HL-60/S4 treated with phorbol 12-myristate 13-acetate at 8.2 ng/mL for 4 days and 3 days (cell line): ENCODE measurements around the gene EMX1.

ENCODE experiments used
- in situ Hi-C: fragments of 300-500 bp; cut with MboI; formaldehyde crosslinking; loops from 2 replicates; pipeline ENCODE4 v1.15.0; 2022; ENCODE audit warnings: low sequenced_read_pairs

Gene EMX1

DNA sequence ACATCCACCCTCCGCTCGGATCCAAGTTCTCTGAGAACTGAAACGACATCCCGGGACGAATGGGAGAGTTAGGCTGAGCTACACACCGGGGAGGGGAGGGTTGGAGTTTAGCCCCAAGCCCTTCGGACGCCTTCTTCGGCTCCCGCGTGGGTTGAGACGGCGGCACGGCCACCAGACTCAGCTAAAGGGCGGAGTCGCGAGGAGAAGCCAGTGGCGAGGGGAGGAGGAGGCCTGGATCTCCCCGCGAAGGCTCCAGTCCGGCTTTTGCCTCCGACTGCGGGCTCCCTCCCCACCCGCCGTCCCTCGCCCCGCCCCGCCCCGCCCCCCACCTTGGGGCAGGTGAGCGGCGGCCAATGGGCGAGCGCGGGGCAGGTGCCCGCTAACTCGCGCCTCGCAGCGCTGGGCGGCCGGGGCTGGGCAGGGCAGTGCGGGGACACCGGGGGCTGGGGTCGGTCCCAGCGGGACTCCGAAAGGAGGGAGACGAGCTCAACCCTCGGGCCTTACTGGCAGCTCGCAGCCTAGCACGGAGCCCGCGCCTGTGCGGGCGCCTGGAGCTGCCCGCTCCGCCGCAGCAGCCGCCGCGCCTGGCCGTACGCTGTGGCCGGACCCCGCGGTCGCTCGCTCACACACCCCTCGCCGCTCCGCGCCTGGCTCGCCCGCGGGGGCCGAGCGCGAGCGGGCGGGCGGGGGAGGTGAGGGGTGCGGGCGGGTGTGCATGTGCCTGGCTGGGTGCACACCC lies at the start of gene EMX1:
Gene EMX1, plus strand, starts transcription at position 382 of the 739 bp plus-strand sequence. Its CDS starts 334 bp downstream, at position 716.
- in situ Hi-C loops: no loop called here

DNA sequence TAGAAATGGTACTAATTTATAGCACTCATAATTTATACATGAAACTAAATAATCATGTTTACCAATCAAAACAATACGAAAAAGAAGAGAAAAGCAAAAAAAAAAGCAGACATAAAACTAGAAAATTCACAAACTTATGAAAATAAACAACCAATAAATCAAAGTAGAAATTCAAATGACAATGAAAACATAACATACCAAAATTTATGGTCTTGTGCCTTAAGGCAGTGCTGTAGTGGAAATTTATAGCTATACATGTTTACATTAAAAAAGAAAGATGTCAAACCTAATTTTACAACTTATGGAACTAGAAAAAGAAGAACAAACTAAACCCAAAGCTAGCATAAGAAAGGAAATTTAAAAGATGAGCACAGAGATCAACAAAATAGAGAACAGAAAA lies 46.3 kb upstream of the EMX1 start:
- in situ Hi-C loops: no loop called here

DNA sequence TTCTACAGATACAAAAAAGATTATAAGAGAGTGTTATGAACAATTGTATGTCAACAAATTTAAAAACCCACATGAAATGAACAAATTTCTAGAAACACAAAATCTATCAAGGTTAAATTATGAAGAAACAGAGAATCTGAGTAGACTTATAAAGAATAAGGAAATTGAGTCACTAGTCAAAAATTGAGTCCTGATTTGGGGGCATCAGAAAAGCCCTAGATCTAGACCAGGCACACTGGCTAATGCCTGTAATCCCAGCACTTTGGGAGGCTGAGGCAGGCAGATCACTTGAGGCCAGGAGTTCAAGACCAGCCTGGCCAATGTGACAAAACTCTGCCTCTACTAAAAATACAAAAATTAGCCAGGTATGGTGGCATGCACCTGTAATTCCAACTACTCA lies 45.4 kb upstream of the EMX1 start:
- in situ Hi-C loops: no loop called here

DNA sequence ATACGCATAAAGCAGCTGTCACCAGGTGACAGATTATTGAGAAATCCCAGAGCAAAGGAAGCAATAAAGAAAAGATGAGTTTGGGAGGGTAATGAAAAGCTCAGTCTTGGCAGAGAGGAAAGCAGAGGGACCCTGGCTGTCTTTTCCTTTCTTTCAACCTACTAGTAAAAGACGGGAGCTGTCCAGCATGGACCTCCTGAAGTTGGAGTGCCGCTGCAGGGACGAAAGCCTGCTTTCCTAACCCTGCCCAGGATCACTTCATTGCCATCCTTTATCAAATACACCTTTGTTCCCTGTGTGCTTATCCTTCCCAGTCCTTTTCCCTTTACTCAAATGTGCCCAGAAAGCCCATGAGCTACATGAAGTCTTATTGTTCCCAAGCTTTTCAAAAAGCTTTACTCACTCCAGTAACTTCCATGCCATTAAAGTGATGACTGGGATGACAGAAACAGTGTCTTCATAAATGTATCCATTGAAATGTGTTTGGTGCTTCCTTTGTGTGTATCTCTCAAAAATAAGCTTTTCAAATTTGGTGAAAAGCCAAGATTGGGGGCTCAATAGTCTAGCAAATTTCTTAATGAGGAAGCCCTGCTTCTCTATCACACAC lies 33.9 kb upstream of the EMX1 start:
- in situ Hi-C loops: loop anchor here (25.0 kb wide), 1 partner anchor 279 kb away; no protein-coding TSS in a partner anchor

DNA sequence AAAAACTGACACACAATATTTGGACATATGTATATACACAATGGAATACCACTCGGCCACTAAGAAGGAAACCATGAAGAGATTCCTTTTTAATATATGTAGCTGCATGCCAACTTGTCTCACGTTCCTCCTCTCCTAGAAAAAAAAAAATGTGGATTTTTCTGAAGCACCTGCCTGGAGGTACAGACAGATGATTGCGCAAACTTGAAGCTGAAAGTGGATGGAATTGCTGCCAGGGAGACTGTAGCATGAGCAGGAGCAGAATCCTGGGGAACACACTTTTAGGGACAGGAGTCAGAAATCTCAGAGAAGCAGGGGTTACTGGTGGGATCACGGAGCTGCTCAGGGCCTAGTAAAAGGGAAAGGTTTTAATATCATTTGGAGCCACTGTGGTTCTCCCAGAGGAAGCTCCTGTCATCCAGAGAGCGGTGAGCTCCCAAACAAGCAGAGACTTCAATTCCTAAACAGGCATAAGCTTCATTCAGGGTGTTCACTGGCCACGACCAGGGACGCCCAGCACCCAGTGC lies 30.8 kb upstream of the EMX1 start:
- in situ Hi-C loops: loop anchor here (25.0 kb wide), 1 partner anchor 276 kb away; no protein-coding TSS in a partner anchor

DNA sequence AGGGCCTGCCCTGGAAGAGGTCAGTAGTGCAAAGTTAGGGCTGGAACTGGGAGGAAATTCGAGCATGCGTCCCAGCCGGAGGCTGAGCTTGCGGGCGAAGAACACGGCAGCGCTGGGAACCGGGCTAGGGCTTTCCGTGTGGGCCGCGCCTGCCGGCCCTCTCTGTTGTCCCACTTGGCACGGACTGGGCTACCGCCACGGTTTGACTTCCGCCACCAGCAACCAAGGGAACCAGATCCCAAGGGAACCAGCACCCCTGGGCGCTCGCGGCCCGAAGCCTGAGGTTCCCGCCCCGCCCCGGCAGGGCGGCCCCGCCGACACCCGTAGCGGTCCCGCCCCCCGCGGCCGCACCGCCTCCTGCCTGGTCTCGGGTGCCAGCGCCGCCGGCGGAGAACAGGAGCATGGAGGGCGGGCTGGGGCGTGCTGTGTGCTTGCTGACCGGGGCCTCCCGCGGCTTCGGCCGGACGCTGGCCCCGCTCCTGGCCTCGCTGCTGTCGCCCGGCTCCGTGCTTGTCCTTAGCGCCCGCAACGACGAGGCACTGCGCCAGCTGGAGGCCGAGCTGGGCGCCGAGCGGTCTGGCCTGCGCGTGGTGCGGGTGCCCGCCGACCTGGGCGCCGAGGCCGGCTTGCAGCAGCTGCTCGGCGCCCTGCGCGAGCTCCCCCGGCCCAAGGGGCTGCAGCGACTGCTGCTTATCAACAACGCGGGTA lies 30.1 kb upstream of the EMX1 start, which contains the start of gene SPR:
Gene SPR, plus strand, starts transcription at position 377 of the 708 bp plus-strand sequence. Its CDS starts 25 bp downstream, at position 402.
- in situ Hi-C loops: loop anchor here (25.0 kb wide), 1 partner anchor 275 kb away; no protein-coding TSS in a partner anchor

DNA sequence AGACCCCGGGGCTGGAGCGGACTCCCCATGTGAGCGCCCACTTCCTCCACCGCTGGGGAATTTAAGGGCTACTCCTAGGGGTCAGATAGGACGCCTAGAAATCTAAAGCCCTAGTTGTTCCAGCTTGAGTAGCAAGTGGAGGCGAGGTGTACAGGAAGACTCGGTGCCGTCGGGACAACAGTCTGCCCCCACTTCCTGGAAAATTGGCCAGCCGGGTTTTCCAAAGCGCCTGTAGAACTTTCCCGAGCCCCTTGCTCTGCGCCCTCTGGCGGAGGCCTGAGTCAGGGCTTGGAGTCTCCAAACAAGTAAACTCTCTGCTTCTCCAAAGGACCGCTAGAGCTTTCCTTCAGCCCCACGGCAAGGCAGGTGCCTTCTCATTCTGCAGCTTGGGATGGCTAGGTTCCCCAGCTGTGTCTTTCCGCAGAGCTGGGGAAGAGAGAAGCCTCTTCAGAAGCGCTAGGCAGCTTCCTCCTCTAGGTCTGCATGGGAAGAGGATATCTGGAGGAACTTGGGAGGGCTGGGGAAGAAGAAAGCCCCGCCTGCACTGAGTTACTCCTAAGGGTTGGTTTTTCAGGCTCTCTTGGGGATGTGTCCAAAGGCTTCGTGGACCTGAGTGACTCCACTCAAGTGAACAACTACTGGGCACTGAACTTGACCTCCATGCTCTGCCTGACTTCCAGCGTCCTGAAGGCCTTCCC lies 29.4 kb upstream of the EMX1 start:
- in situ Hi-C loops: loop anchor here (25.0 kb wide), 1 partner anchor 274 kb away; no protein-coding TSS in a partner anchor

DNA sequence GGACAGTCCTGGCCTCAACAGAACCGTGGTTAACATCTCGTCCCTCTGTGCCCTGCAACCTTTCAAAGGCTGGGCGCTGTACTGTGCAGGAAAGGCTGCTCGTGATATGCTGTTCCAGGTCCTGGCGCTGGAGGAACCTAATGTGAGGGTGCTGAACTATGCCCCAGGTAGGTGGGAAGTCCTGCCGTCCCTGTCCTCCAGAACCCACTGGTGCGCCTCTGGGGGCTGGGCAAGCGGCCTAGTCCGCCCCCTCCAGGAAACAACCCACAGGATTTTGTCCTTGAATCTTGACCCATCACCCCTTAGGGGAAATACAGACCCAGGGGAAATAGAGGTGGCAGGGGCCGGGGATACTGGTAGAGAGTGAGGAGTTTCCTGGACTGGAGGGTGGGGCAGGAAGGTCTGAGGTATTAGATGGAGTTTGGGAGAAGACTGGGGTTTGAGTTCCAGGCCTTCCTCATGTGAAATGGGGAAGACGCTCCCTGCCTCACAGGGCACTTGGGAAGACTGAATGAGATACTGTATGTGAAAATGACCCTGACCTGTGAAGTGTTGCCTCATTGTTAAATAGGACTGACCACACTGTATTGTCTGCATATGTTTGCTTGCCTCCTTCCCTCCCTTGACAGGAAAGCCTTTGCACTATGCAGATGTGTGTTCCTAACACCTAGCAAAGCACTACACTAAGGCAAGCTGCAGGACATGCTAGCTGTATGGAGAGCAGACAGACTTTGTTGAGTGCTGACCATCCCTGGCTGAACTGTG lies 28.7 kb upstream of the EMX1 start:
- in situ Hi-C loops: loop anchor here (25.0 kb wide), 1 partner anchor 274 kb away; no protein-coding TSS in a partner anchor

DNA sequence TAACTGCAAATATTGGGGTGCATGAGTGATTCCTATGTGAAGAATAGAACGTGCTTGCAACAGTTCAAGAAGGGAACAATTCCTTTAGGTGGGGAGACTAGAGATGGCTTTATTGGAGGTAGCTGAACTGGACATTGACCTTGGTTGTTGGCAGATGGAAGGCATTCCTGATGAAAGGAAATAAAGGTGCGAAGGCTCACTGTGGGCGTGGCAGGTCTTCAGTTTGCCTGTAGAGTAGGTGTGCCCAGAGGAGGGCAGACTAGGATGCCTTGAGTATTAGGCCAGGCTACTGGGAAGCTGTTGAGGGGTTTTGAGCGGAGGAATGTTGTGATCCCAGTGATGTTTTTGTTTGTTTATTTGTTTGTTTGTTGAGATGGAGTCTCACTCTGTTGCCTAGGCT lies 27.3 kb upstream of the EMX1 start:
- in situ Hi-C loops: loop anchor here (25.0 kb wide), 1 partner anchor 272 kb away; no protein-coding TSS in a partner anchor

DNA sequence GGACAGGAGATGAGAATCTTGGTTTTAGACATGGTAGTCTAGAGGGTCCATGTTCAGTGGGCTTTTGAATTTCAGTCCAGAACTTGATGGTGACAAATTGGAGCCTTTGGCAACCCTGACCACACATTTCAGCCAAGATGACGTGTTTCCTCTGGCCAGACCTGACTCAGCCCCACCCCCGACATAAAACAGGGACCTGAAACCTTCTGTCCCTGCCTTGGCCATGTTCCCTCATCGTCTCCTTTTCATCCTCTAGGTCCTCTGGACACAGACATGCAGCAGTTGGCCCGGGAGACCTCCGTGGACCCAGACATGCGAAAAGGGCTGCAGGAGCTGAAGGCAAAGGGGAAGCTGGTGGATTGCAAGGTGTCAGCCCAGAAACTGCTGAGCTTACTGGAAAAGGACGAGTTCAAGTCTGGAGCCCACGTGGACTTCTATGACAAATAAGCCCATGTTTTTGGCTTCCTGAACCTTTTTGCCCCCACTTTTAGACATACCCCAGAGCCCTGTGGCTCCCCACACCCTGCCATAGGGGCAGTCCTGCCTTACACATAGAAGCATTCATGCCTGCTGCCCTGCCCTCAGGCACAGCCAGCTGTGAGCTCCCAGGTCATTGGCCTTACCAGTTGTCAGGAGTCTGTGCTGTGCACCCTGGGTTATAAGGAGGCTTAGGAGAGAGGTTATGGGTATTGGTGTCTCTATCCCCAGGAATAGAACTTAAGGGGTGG lies 26.1 kb upstream of the EMX1 start:
- in situ Hi-C loops: loop anchor here (25.0 kb wide), 1 partner anchor 271 kb away; no protein-coding TSS in a partner anchor

DNA sequence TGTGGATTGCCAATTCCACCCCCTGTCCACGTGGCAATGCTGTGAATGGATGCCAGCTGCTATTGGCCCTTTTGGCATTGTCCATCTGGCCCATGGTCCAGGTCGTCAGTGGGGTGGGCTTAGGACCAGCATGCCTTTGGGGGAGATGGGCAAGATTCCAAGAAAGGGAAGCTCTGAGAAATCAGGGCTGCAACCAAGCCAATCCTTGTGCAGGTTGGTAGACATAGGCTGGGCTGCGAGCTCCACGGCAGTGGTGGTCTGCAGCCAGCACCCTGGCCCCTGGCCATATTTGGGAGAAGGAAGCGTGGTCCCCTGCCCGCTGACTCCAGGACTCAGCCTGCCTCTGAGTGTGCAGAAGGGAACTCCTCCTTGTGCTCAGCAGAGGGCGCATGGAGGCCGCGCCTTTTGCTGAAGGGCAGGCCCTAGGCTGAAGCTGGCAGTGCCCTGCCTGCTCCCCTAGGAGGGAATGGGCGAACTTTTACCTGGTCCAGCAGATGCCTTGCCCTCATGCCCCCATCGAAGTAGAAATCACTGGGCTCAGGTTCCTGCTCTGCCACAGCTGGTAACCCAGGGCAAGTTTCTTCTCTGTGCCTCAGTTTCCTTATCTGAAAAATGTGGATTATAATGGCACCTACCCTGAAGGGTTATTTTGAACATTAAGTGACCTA lies 24.7 kb upstream of the EMX1 start:
- in situ Hi-C loops: loop anchor here (25.0 kb wide), 1 partner anchor 270 kb away; no protein-coding TSS in a partner anchor

DNA sequence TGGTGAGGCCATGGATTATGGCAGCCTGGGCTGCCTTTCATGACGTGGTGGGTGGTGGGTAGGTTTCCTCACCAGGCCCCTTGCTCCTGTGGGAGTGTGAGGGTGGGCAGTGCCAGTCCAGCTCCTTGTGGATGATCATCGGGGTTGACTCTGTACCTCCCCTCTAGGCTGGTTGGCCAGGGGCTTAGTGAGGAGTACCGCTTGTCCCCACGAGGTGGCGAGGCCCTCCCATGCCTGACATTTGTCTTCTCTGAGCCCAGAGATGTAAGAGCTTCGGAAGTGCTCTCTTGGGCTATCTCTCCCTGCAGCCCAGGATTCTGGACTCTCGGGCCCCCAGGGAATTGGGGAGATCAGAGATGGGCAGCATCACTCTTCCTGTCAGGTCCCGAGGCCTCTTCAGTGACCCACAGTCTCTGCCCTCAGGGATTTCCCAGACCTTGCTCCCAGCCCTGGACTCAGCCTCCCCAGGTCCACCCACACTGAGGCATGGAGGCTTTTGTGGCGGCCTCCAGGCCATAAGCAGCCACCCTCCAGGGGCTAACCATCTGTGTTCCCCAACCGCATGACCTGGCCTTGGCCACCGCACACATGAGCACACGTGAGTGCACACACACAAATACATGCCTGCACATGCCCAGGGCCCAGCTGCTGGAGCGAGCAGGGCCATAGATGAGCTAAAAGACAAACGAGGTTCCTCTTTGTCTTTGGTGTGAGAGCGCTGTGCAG lies 23.6 kb upstream of the EMX1 start:
- in situ Hi-C loops: loop anchor here (25.0 kb wide), 1 partner anchor 269 kb away; no protein-coding TSS in a partner anchor

DNA sequence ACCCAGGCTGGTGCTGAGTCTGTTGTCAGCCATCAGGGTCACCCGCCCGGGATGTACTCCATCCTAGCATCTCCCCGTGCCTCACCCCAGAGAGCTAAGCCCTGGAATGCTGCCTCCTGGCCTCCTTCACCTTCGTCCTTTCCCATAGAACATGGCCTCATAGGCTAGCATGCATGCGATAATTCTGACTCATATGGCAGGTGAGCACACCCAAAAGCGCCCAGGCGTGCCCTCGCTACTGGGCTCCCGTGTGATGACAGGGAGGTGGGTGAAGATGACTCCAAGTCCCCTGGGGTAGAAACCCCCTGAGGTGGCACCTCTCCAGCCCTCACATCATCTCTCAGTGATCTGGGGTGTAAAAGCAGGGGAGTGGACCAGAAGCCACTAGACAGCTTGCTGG lies 22.8 kb upstream of the EMX1 start:
- in situ Hi-C loops: loop anchor here (25.0 kb wide), 1 partner anchor 268 kb away; no protein-coding TSS in a partner anchor

DNA sequence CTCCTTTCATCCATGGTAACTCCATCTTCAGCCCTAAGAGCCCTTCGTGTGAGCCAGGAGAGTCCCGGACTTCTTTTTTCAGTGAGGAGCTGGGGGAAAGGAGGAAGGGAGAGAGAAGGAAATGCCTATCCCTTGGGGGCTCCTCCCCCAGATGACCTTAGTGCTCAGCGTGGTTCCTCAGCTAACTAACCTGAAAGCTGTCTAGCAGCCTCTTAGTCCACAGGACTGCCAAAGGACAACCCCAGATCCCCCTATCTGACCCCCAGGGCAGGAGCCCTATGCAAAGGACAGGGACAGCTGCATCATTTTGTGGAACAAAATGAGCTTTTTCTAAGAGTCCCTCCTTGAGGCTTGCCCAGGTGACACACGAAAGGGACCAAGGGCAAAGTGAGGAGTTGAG lies 22.2 kb upstream of the EMX1 start:
- in situ Hi-C loops: loop anchor here (25.0 kb wide), 1 partner anchor 267 kb away; no protein-coding TSS in a partner anchor

DNA sequence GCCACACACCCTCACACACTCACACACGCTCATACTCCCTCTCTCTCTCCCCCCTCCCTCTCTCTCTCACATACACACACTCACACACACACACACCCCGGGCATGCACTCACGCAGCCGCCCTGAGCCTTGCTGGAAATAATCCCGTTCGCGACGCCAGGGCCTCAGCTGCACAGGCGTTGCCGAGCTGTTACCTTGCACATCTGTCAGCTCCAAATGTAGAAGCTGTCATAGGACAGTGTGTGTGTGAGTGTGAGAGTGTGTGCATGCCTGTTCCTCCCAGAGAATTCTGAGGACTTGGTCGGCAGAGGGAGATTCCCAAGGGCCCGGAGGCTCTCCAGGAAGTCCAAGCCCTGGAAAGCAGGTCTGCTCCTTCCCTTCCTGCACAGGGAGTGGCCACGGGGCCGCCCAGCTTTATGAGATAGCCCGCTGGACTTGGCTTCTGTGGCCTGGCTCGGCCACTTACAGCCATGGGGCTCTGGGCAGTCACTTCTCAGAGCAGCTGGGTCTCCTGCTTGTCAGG lies 21.5 kb upstream of the EMX1 start:
- in situ Hi-C loops: loop anchor here (25.0 kb wide), 1 partner anchor 266 kb away; no protein-coding TSS in a partner anchor

DNA sequence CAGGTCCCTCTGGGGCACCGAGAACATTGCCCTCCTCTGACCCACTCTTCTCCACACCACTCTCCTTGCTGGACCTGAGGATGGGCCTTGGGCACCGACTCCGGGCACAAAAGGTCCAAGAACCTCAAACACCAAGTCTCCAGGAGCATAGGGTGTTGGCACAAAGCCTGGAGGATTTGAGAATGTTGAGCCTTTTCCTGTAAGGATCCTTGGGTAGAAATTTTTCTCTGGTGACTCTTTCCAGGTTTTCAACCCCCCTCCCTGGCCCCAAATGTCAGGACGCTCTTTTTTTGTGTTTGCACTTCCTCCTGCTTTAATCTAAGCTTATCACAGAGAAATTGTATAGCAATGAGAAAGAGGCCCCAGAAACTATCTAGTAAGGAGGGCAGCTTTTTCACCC lies 20.9 kb upstream of the EMX1 start:
- in situ Hi-C loops: loop anchor here (25.0 kb wide), 1 partner anchor 266 kb away; no protein-coding TSS in a partner anchor
